HG02623 (cell line): Measurements from ENCODE around the gene TASP1.

Experiments used
- ATAC-seq: cut with Tn5 transposase; IDR thresholded peaks from one replicate; pipeline ENCODE4 v1.9.1; 2021; ENCODE audit warnings: moderate library complexity; ENCODE audit not compliant: unreplicated experiment

The TASP1 gene

DNA sequence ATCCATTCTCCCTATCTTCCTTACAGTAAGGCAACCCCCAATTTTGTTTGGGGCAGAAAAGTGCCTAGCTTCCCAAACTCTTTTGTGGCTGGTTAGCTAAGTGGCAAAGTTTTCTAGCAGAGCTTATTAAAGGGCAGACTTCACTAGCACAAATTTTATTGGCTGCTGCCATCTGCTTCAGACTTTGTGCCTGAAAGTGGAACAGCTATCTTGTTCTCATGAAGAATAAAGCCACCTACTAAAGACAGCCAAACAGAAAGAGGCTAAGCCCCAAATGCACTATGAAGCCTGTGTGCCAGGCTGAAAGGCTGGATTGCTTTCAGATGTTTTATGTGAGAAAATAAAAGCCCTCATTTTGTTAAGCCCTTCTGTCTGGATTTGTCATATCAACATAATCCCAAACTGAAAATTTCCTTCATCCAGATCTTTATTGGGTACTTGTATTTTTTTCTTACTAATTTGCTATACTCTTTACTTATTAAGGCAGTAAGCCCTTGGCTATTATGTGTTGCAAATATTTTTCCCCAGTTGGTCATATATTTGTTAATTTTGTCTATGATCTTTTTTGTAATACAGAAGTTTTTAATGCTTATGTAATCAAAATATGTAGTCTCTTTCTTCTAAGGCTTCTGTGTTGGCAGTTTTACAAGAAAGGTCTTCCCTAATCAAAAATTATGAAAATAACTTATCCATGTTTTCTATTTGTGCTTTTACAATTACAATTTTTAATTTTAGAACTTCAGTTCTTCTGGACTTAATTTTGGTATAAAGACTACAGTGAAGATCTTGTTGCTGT is 191.1 kb downstream of the TASP1 start:
- no peak for ATAC-seq

DNA sequence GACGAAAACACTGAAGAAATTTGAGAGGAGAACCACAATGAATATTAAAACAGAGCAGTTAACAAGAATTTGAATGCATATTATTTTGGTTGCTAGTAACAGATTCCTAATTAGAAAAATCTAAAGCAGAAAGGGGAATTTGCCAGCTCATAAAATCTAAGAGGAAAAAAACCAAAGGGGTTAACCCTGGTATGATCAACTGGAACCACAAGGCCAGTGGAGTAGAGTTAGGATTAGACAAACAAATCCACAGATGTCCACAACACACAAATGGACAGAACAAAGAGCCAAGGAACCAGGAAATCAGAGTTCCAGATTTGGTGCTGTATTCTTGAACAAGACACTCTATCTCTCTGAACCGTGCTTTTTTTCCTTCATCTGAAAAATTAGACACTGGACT is 195.0 kb downstream of the TASP1 start:
- no peak for ATAC-seq

DNA sequence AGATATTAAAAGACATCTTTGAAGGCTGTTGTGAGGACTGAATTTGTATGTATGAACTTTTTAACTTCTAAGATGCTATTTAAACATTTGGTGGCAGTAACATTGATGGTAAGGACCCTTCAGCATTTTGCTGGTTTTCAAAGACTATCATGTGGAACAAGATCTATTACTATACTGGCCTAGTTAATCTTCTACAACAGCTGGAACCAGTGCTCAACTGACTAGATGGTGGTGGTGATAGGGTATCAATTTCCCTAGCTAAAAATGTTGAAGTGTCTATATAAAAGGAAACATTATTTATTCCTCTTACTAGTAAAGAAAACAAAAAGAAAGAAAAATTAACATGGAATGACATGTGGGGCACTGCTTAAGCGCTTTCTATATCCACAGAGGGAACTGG is 195.7 kb downstream of the TASP1 start:
- ATAC-seq: no peak

DNA sequence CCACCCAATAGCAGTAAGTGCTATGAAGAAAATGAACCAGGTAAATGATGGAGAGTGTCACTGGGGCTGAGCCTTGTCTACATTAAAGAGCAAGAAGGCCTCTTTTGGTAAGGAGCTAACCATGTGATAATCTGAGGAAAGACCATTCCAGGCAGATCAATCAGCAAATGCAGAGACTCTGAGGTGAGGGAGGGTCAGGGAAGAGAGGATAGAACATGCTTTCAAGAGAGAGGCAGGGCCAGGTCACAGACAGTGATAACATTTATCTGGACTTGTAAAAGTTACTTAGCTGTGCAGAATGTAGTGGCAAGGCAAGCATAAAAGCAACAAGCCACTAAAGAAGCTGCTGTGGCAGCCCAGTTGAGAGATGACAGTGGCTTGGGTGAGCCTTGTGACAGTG is 197.3 kb downstream of the TASP1 start:
- no peak for ATAC-seq

DNA sequence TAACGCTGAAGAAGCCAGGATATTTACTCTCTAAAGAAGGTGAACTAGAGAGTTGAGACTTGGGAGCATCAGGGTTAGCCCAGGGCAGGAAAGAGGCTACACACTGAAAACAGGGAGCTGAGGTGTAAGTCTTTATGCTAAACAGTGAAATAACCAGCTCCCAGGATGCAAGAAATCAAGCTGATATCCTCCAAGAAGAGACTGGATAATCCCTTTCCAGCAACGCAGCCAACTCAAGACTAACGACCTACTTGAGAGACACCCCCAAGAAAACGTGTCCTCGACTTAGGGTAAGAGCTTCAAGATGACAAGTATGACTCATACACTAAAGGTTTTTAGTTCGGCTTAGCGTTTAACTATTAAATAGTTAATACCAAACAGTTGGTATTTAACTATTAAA is 202.2 kb downstream of the TASP1 start:
- no peak for ATAC-seq

DNA sequence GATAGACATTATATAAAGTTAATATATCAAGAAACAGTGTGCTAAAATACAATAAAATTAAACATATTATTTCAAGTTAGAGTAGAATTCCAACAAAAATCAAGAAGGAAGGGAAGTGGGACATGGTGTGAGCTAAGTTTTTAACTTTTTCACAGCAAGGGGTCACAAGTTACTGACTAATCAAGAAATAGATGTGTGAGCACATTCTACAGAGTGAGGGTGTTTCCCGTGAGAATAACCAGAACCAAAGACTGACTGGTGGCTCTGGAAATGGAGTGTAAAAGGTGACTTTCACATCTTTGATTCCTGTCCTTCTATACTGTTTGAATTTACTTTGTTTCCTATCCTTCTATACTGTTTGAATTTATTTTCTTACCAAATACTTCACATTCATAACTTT is 206.6 kb downstream of the TASP1 start:
- no peak for ATAC-seq

DNA sequence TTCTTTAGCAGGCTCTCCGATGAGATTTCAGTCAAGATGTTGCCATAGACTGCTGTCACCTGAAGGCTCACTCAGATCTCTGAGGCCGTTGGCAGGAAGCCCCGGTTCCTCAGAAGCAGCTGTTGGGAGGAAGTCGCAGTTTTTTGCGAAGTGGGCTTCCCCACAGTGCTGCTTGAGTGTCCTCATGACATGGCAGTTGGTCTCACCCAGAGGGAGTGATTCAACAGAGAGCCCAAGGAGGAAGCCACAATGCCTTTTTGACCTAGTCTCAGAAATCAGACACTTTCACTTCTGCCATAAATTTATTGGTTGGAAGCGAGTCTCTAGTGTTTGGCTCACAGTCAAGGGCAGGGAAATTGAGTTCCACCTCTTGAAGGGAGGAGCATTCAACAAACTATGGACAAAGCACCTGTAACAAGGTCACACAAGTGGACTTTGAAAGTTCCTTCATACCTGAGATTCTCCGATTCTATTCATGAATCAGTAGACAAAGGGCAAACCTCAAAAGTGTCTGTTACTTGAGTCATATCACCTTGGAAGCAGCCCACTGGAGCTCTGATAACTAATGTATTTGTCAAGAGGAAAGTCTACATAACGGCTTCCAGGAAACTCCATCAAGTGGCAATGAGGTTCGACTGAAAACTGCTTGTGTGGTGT is 208.3 kb downstream of the TASP1 start:
- ATAC-seq: no peak

DNA sequence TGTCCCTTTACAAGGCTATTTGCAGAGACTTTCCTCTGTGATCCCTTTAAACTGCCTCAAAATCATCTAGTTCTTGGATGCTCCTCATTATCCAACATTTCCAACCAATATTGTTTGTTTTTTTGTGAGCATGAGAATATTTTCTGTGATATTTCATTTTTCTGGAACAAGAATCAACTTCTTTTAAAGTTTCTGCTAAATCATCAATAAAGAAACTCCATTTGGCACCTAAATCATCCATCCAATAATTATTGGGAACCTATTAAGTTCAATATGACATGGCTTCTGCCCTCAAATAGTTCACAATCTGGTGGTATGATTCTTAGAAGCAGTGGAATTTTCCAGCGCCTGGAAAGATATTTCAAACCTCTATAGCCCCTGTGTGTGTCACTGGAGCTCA is 210.0 kb downstream of the TASP1 start:
- no peak for ATAC-seq

DNA sequence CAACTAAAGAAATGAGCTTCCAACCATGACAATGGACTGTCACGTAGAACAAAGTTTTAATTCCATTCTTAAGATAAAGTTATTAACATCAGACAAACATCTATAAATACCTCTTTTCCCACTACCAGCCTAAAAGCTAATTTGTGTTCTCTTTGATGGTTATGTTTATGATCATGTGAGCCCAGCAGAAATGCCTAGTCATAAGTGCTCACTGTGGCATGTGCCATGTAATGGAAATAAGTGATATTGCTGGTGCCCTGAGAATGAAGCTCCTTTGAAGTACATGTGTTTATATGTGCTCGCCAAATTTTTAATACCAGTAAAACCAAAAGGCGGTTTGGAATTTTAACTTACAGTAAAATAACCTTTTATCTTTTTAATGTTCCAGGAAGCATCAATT is 211.9 kb downstream of the TASP1 start:
- ATAC-seq: no peak

DNA sequence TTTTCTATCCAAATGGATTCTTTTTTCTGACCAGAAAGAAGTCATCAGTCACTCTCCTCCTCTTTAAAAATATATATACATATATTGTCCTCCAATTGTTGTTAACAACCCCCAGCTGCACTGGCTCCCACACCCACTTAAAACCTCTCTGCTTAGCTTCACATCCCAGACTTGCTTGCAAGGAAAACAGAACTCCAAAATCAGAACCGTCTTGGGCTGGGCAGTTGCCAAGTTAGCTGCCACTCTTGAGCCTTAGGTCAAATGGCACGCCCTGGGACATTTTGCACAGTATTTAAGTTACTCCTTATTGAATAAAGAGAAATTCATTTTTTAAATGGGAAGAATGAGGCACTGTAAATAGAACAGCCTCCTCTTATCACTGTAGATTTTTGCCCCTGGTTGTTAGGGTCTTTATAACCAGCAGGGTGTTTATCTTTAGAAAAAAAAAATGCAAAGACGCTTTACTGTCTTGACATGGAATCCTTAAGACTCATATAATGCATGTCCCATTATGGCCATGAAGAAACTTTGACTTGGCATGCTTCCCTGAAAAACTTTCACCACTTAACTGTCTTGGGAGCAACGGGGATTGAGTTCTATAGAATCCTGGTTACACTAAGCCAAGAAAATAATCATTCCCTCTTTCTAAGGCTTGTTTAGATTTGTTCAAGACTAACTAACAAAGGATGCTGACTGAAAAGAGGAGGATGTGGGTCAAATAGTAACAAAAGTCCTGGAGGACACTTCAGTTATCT is 213.2 kb downstream of the TASP1 start:
- ATAC-seq: no peak

DNA sequence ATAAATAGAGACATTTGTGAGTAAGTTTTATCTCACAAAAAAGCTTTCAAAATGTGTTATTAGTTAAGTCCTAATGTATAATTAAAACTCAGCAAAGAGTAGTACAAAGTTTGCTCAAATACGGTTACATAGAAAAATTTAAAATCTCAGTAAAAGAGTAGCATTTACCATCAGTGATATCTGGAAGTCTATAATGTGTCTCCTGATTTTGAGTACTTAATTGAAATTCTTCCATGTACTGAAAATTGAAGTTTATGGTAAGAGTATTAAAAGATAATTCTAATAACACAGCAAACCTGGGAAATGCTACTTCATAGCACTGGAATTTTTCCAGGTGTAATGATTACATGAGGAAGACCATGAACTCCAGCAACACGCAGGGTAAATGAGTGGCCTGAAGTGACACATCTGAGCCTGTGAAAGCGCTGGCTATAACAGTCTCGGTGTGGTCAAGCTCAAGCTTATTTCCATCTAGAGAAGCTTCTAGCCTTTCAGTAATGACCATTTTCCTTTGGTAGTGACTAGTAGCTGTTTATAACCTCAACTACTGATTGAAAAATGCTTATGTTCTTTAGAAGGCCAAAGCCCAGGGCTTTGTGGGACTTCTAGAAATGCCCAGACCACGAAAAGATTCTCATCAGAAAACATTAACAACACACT is 214.4 kb downstream of the TASP1 start:
- no peak for ATAC-seq

DNA sequence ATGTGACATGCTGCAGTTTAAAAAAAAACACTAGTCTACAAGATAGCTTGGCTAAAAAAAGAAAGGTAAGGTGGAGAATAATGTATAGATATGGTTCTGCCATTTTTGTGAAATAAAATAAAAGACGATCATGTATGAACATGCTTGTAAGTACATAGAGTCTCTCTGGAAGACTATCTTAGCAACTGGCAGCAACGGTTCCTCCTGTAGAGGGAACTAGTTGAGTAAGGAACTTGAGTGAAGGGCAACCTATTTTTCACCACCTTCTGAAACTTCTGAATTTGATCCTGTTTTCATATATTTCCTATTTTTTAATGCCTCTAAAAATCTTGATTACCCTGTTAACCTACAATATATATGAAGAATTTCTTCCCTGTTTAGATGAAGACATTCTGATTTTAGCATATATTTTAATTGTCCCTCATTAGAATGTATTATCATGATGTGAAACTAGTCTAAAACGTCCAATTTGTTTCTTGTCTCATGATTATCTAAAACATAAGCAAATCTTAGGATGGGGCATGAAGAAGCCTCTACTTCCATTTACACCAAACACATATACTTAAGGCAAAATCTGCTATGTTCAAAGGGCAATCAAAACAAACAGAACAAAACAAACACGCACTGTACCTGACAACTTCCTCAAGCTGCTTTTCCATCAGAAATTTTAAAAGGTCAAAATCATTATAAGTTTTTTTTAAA is 215.1 kb downstream of the TASP1 start:
- ATAC-seq: no peak

DNA sequence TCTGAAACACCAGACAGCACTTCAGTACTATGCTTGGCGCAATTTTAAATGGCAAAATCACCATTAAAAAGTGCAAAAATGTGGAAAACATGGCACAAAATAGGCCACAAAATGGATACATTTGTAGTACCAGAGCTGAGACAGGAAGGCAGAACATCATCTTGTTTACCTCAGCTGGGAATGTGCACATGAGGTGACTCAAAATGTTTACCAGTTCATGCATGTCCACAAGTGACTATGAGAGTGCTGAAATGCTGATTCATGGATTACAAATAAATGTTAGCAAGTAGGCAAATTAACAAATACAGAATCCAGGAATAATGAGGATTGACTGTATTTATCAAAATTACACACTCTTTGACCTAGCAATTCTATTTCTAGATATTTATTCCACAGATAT is 216.1 kb downstream of the TASP1 start:
- no peak for ATAC-seq

DNA sequence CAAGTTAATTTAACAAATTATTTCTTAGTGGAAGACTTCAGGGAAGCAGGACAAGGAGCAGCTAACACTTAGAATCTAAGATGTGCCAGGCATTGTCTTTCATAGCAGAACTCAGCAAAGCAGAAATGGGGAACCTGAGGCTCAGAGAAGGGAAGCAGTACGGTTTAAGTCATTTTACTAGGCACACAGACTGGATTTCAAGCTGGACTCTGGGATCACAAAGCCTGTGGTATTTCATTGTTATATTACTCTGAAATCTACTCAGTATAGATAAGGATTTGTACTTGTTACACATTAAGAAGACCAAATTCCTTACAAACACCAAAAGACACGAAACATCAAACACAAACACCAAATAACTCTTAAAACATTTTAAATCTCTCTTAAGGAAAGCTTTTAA is 218.1 kb downstream of the TASP1 start:
- ATAC-seq: no peak

DNA sequence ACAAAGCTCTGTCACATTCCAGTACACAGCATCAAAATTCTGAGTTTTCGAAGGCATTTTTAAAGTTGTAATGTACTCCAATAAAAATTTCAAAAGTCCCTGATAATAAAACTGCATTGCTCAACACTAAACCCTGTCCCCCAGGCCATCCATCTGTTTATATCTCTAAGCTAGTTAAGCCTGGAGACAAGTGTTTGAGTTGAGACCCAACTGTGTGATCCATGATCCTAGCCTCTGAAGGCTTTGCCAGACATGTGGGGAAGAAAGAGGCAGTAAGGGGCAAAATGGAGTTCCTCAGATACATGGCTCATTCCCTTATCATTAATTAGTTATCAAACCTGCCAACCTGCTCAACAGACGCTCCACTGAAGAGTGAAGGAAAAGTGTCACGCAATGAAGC is 219.3 kb downstream of the TASP1 start:
- ATAC-seq: no peak

DNA sequence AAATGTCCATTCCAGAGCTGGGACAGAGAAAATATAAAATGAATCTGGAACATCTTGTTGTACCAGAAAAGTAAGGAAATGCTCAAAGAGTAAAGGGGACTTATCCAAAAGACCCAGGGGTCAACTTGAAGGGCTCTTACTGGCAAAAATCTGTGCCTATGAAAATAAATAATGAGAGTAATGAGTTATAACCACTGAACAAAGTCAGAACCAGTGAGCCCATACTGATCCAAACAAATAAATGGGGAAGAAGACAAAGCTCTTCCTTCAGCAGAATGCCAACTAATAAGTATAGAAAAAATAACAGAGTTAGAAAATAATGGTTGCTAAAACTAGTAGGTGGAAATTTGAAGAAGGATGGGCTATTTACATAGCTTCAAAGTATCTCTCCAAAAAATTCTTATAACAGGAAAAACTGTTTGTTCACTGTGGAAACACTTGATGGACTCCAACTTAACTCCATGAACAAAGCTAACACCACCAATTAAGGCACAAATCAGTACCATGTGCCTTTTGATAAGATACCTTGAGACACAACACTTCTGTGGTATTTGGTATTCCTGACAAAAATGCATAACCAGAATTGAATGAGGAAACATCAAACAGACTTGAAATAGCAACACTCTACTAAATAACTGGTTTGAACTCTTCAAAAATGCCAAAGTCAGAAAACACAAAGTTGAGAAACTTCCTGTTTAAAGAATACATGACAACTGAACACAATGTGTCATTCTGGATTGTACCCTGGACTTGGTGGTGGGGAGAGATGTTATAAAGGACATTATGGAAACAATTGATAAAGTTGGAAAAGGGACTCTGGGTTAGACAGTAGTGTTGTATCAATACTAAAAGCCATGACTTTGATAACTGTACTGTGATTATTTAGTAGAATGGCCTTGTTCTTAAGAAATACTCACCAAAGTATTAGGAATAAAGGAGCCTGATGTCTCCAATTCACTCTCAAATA is 220.2 kb downstream of the TASP1 start:
- ATAC-seq: no peak

DNA sequence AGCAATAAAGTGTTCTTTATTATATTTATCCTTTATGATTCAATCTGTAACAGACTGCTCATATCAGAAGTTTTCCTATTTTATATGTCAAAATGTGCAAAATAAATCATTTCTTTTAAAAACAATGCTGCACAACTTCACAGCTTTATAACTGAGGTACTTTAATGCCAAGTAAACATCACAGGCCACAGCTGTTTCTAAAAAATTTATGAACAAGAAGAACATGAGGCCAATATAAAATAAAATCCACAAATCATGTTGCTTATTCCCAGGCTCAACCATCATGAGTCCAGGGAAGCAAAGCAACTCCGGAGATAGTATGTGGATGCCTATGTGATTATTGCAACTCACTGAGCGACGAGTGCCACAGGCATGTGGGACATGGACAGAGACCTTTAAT is 222.2 kb downstream of the TASP1 start:
- ATAC-seq: no peak

DNA sequence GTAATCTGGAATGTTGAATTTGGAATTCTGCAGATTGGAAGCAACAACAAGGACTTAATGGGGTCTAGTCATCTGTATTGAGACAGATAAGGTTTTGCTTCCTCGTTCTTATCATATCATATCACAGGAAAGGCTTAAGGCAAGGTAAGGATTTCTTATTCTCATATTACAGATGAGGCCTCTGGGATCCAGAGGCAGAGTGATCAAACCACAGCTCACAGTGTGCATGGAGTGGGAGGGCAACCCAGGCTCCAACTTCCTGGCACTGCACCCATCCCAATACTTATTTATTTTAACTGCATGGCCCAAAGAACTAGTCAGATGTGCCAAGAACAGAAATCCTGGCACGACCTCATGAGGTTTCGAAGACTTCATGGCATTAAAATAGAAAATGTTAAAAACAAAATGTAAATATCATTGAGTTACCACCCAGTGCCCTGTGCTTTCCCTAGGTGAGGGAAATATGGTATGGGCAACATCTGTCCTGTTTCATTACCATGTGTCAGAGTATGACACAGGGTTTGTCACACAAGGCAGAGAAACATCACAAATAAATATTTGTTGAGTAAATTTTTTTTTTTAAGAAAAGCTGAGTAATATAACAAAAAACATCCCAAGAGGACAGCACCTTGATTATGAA is 225.8 kb downstream of the TASP1 start:
- no peak for ATAC-seq

DNA sequence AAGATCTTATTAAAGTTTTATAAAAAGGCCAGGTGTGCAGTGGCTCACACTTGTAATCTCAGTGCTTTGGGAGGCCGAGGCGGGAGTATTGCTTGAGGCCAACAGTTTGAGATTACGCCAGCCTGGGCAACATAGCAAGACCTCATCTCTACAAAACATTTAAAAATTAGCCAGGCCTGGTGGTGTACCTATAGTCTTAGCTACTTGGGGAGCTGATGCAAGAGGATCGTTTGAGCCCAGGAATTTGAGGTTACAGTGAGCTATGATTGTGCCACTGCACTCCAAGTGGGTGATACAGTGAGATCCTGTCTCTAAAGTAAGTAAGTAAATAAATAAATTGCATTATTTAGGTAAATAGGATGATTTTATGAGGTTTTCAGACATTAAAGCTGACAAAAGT is 234.4 kb downstream of the TASP1 start:
- no peak for ATAC-seq
